H9 (cell line): ENCODE measurements around the gene NEURL2. TPM values are rescaled to one million over a fixed set of nuclear protein-coding genes. Genes with fewer than 3 reads are reported as not detected.

Experiments
- DNase-seq: peaks from one replicate; pipeline ENCODE4 v3.0.0-alpha.2; 2017
- H2AFZ ChIP-seq: one replicate; pipeline ENCODE4 v1.6.1; 2013; ENCODE audit warnings: mild to moderate bottlenecking, low read length, control low read depth, moderate library complexity
- H2AK5ac ChIP-seq: 2 replicates; pipeline ENCODE4 v1.6.1; 2013; ENCODE audit warnings: low read length, control low read depth, mixed read lengths; ENCODE audit not compliant: insufficient read length
- H2BK120ac ChIP-seq: one replicate; pipeline ENCODE4 v1.6.1; 2013; ENCODE audit warnings: low read depth, mild to moderate bottlenecking, low read length, control low read depth, inconsistent platforms; ENCODE audit not compliant: poor library complexity, severe bottlenecking
- H2BK12ac ChIP-seq: 2 replicates; pipeline ENCODE4 v1.6.1; 2013; ENCODE audit warnings: low read length, control low read depth, mixed read lengths, low read depth; ENCODE audit not compliant: insufficient read length
- H2BK15ac ChIP-seq: 2 replicates; pipeline ENCODE4 v1.6.1; 2013; ENCODE audit warnings: low read depth, low read length, control low read depth
- H2BK20ac ChIP-seq: one replicate; pipeline ENCODE4 v1.6.1; 2013; ENCODE audit warnings: low read depth, mild to moderate bottlenecking, low read length, control low read depth, inconsistent platforms; ENCODE audit not compliant: poor library complexity, severe bottlenecking
- H2BK5ac ChIP-seq: 2 replicates; pipeline ENCODE4 v1.6.1; 2013; ENCODE audit warnings: low read length, control low read depth, mixed read lengths; ENCODE audit not compliant: insufficient read length
- H3K14ac ChIP-seq: 2 replicates; pipeline ENCODE4 v1.6.1; 2013; ENCODE audit warnings: low read length, control low read depth; ENCODE audit not compliant: insufficient read depth
- H3K18ac ChIP-seq: 2 replicates; pipeline ENCODE4 v1.6.1; 2013; ENCODE audit warnings: low read depth, mild to moderate bottlenecking, mixed read lengths, low read length, control low read depth; ENCODE audit not compliant: insufficient read length
- H3K23ac ChIP-seq: 2 replicates; pipeline ENCODE4 v1.6.1; 2013; ENCODE audit warnings: low read length, control low read depth, mixed read lengths, low read depth; ENCODE audit not compliant: insufficient read length
- H3K23me2 ChIP-seq: 2 replicates; pipeline ENCODE4 v1.6.1; 2013; ENCODE audit warnings: low read depth, mild to moderate bottlenecking, mixed read lengths, low read length, control low read depth; ENCODE audit not compliant: insufficient read length, poor library complexity, severe bottlenecking
- H3K27ac ChIP-seq: 2 replicates; pipeline ENCODE4 v1.5.1; 2013; ENCODE audit warnings: low read length, control low read depth, mixed read lengths, low read depth; ENCODE audit not compliant: insufficient read length
- H3K27me3 ChIP-seq: 2 replicates; pipeline ENCODE4 v1.6.1; 2013; ENCODE audit warnings: low read length, control low read depth, inconsistent platforms; ENCODE audit not compliant: insufficient read depth
- H3K4ac ChIP-seq: 2 replicates; pipeline ENCODE4 v1.6.1; 2013; ENCODE audit warnings: low read depth, mild to moderate bottlenecking, control low read depth, inconsistent platforms, low read length, moderate library complexity
- H3K4me1 ChIP-seq: 2 replicates; pipeline ENCODE4 v1.6.1; 2013; ENCODE audit warnings: low read length, control low read depth, inconsistent platforms; ENCODE audit not compliant: insufficient read depth
- H3K4me2 ChIP-seq: 2 replicates; pipeline ENCODE4 v1.6.1; 2013; ENCODE audit warnings: low read length, control low read depth, mixed read lengths; ENCODE audit not compliant: insufficient read length, insufficient read depth
- H3K56ac ChIP-seq: 2 replicates; pipeline ENCODE4 v1.6.1; 2013; ENCODE audit warnings: low read depth, mild to moderate bottlenecking, mixed read lengths, low read length, control low read depth; ENCODE audit not compliant: insufficient read length
- H3K79me1 ChIP-seq: 2 replicates; pipeline ENCODE4 v1.6.1; 2013; ENCODE audit warnings: low read depth, mild to moderate bottlenecking, moderate library complexity, low read length, control low read depth, inconsistent platforms; ENCODE audit not compliant: insufficient read depth, poor library complexity, severe bottlenecking
- H3K79me2 ChIP-seq: 2 replicates; pipeline ENCODE4 v1.6.1; 2013; ENCODE audit warnings: low read length, control low read depth, inconsistent platforms; ENCODE audit not compliant: insufficient read depth
- H3K9ac ChIP-seq: 2 replicates; pipeline ENCODE4 v1.6.1; 2013; ENCODE audit warnings: low read length, control low read depth, mixed read lengths; ENCODE audit not compliant: insufficient read length; ENCODE audit errors: extremely low read depth
- H3K9me3 ChIP-seq: one replicate; pipeline ENCODE4 v1.6.1; 2013; ENCODE audit warnings: low read depth, low read length, inconsistent platforms; ENCODE audit not compliant: control insufficient read depth
- H3T11ph ChIP-seq: one replicate; pipeline ENCODE4 v1.6.1; 2013; ENCODE audit warnings: mild to moderate bottlenecking, low read length, control low read depth, inconsistent platforms
- H4K20me1 ChIP-seq: one replicate; pipeline ENCODE4 v1.6.1; 2013; ENCODE audit not compliant: control insufficient read depth, insufficient read length, insufficient read depth
- H4K5ac ChIP-seq: 2 replicates; pipeline ENCODE4 v1.6.1; 2013; ENCODE audit warnings: low read depth, mild to moderate bottlenecking, mixed read lengths, low read length, control low read depth; ENCODE audit not compliant: insufficient read length
- H4K8ac ChIP-seq: replicated peaks from 2 replicates; pipeline ENCODE4 v1.6.1; 2013; ENCODE audit warnings: low read length, control low read depth, mixed read lengths, low read depth; ENCODE audit not compliant: insufficient read length
- H4K91ac ChIP-seq: 2 replicates; pipeline ENCODE4 v1.6.1; 2013; ENCODE audit warnings: low read depth, mild to moderate bottlenecking, moderate library complexity, mixed read lengths, low read length, control low read depth; ENCODE audit not compliant: insufficient read length
- H3K27ac Mint-ChIP-seq, 3 experiments: 2 replicates in 2 of 3; 3 replicates in 1 of 3; pipeline ENCODE4 v1.8.0; 2020 to 2021; ENCODE audit warnings: mixed read lengths in 3 of 3, mild to moderate bottlenecking in 1 of 3, moderate library complexity in 1 of 3
- H3K27me3 Mint-ChIP-seq: 2 replicates; pipeline ENCODE4 v1.8.0; 2021; ENCODE audit warnings: low read depth, mild to moderate bottlenecking, moderate library complexity, mixed read lengths
- H3K36me3 Mint-ChIP-seq, 3 experiments: 2 replicates in 2 of 3; 3 replicates in 1 of 3; pipeline ENCODE4 v1.8.0; 2020 to 2021; ENCODE audit warnings: low read depth in 3 of 3, mixed read lengths in 3 of 3; ENCODE audit not compliant: insufficient read depth in 1 of 3
- H3K4me1 Mint-ChIP-seq, 2 experiments: 2 replicates each; pipeline ENCODE4 v1.8.0; 2020; ENCODE audit warnings: mixed read lengths in 2 of 2
- H3K4me3 Mint-ChIP-seq, 2 experiments: 2 replicates in 1 of 2; 3 replicates in 1 of 2; pipeline ENCODE4 v1.8.0; 2020 to 2021; ENCODE audit warnings: mild to moderate bottlenecking in 2 of 2, mixed read lengths in 2 of 2, moderate library complexity in 1 of 2
- H3K9me3 Mint-ChIP-seq, 2 experiments: 2 replicates in 1 of 2; 3 replicates in 1 of 2; pipeline ENCODE4 v1.8.0; 2020; ENCODE audit warnings: mild to moderate bottlenecking in 2 of 2, mixed read lengths in 2 of 2, moderate library complexity in 1 of 2
- CTCF ChIP-seq: fragments of 200-600 bp; sonication (generic); conservative IDR thresholded peaks from 3 replicates; pipeline ENCODE4 v1.8.0; 2021; ENCODE audit warnings: antibody characterized with exemption, mild to moderate bottlenecking
- WGBS: extraction: QIAGEN DNeasy Blood & Tissue Kit; methylation state at CpG from one replicate; pipeline ENCODE4 v1.1.7; 2013; ENCODE audit warnings: missing lambda C conversion rate, low lambda C conversion rate, mixed read lengths; ENCODE audit not compliant: insufficient read length; ENCODE audit errors: extremely low coverage; 5-methylcytosine and 5-hydroxymethylcytosine counted together
- total RNA-seq: library from RNA; stranded (reverse); gene quantifications from 2 replicates; pipeline ENCODE4 v1.2.1, GENCODE V29; 2021

The NEURL2 gene
- total RNA-seq, 1 experiment from 2014 or later, result 5.4 TPM

DNA sequence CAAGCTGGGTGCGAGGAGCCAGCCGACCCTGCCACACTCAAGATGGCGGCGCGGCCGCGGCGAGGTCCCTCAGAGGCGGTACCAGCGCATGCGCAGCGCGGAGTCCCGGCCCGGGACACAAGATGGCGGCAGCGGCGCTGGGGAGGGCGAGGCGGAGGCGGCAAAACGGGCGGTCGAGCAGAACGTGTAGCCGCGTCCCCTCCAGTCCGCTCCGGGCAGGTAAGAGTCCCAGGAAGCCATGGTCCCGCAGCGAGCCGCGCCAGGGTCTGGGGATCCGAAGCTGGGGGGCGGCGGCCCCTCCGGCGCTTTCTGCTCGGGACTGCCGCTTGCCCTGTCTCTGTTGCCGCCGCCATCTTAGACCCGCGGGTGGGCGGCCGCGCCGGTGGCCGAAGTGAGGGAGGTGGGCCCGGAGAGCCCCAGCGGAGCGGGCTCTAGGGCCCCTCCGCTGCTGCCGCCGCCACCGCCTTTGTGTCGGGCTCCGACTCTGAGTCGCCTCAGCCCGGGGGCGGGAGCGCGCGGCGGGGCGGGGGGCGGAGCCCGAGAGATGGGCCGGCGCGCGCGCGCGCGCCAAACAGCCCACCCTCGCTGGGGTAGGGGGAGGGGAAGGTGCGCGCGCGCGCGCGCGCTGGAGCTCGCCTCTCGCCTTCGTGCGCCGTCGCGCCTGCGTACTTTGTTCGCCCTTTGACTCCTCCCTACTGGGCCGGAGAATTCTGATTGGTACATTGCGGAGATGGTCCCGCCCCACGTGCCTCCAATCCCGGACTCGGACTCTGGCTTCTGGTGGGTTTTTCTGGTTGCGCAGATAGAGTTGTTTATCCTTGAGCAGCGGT is 43.8 kb upstream of the NEURL2 start, which contains the start of gene PCIF1:
Gene PCIF1 (plus strand): TSS at position 98 of the 830 bp plus-strand sequence. CDS start 4,317 bp downstream, outside the sequence.
- WGBS, result no CpG with 5 or more reads among the region's 102 CpGs
- peak within 1 kb of the TSS; percentile 99 to 100 (median 100) for H3K27ac Mint-ChIP-seq
- Histone ChIP-seq H3K9me3 (no peaks in the 10 kb centered on the region), H3K79me2 (peaks cover 4% of the 10 kb centered on the region; the same call in 1 of the 2 replicates), H2BK20ac (no peak within 1 kb of the TSS), H2AK5ac (no peak within 1 kb of the TSS), H4K5ac (peak within 1 kb of the TSS; percentile 18), H2BK12ac (no peak within 1 kb of the TSS), H4K8ac (no peak within 1 kb of the TSS), H3K14ac (peak within 1 kb of the TSS; percentile 96), H3K23ac (no peak within 1 kb of the TSS), H3K18ac (peak within 1 kb of the TSS; percentile 99), H3K27me3 (no peaks in the 10 kb centered on the region), H3K56ac (no peak within 1 kb of the TSS), H4K91ac (peak within 1 kb of the TSS; percentile 76), H3K79me1 (no peaks in the 10 kb centered on the region), H3K23me2 (peaks cover 11% of the 10 kb centered on the region), H3K4me2 (peak within 1 kb of the TSS; percentile 73), H4K20me1 (no peaks in the 10 kb centered on the region), H3K4ac (peak within 1 kb of the TSS; percentile 34; the same call in 1 of the 2 replicates), H3K4me1 (peaks cover 11% of the 10 kb centered on the region), H2AFZ (no peak within 1 kb of the TSS), H2BK5ac (peak within 1 kb of the TSS; percentile 46), H2BK15ac (no peak within 1 kb of the TSS), H2BK120ac (peak within 1 kb of the TSS; percentile 85), H3K27ac (peak within 1 kb of the TSS; percentile 61), H3K9ac (peak within 1 kb of the TSS; percentile 95), H3T11ph (no peak within 1 kb of the TSS)
- peaks cover 14 to 28% (median 26%) of the 10 kb centered on the region in 3 experiments for H3K36me3 Mint-ChIP-seq
- no peaks in the 10 kb centered on the region; the same call in 1 of the 2 replicates for H3K27me3 Mint-ChIP-seq
- H3K9me3 Mint-ChIP-seq, result no peaks in the 10 kb centered on the region
- no peak for TF ChIP-seq CTCF
- DNase-seq, result peak; percentile 96
- peaks cover 32 to 33% of the 10 kb centered on the region in 2 experiments for H3K4me1 Mint-ChIP-seq
- peak within 1 kb of the TSS; percentile 97 to 98 for H3K4me3 Mint-ChIP-seq
